ENCODE measurements around the gene PLAU.

PLAU gene

DNA sequence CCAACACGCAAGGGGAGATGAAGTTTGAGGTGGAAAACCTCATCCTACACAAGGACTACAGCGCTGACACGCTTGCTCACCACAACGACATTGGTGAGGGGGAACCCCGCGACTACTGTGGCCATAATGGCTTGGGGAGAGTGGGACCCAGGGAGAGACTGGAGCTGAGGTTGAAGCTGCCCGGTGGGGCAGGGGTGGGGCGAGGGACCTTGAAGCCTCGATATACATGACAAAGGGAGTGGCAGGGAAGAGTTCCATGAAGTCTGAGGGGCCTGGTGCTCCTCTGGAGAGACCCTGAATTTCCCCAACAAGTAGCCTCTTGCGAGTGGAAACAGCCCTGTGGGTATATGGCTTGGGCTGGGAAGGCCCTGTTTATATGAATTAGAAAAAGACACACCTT, 3.1 kb downstream of the PLAU start:
- Histone ChIP-seq H3K9me3 (ENCODE audit: low read length) (peaks cover 5% of the 10 kb centered on the region; the same call in 1 of the 2 replicates), H4K20me1 (ENCODE audit: insufficient read depth, low read length) (no peaks in the 10 kb centered on the region), H2AFZ (ENCODE audit: low read length) (no peak overlapping the region), H3K27ac (ENCODE audit: low read depth, low read length, poor library complexity, severe bottlenecking) (no peak overlapping the region), H3K4me2 (ENCODE audit: low read length) (no peak overlapping the region), H3F3A (ENCODE audit: insufficient read depth, low read length) (no peaks in the 10 kb centered on the region), H3K4me1 (ENCODE audit: insufficient read depth, low read length, severe bottlenecking) (peaks cover 10% of the 10 kb centered on the region), H3K79me2 (ENCODE audit: insufficient read depth, low read length) (no peaks in the 10 kb centered on the region), H3K4me3 (ENCODE audit: low read depth, low read length, poor library complexity, severe bottlenecking) (no peak overlapping the region), H3K36me3 (ENCODE audit: insufficient read depth, low read length) (peaks cover 1% of the 10 kb centered on the region; the same call in 1 of the 2 replicates), H3K9ac (ENCODE audit: low read length) (no peak overlapping the region), H3K27me3 (ENCODE audit: insufficient read depth, low read length) (peaks cover 10% of the 10 kb centered on the region; the same call in 1 of the 2 replicates), H3K9me2 (ENCODE audit: low read depth, low read length) (no peaks in the 10 kb centered on the region)
- no peak for TF ChIP-seq EZH2 (IDR thresholded peaks at IDR 0.05; ENCODE audit: borderline replicate concordance, low read length)
- TF ChIP-seq, protein P1, sequence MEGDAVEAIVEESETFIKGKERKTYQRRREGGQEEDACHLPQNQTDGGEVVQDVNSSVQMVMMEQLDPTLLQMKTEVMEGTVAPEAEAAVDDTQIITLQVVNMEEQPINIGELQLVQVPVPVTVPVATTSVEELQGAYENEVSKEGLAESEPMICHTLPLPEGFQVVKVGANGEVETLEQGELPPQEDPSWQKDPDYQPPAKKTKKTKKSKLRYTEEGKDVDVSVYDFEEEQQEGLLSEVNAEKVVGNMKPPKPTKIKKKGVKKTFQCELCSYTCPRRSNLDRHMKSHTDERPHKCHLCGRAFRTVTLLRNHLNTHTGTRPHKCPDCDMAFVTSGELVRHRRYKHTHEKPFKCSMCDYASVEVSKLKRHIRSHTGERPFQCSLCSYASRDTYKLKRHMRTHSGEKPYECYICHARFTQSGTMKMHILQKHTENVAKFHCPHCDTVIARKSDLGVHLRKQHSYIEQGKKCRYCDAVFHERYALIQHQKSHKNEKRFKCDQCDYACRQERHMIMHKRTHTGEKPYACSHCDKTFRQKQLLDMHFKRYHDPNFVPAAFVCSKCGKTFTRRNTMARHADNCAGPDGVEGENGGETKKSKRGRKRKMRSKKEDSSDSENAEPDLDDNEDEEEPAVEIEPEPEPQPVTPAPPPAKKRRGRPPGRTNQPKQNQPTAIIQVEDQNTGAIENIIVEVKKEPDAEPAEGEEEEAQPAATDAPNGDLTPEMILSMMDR (IDR thresholded peaks at IDR 0.05; ENCODE audit: low read length), result no peak

DNA sequence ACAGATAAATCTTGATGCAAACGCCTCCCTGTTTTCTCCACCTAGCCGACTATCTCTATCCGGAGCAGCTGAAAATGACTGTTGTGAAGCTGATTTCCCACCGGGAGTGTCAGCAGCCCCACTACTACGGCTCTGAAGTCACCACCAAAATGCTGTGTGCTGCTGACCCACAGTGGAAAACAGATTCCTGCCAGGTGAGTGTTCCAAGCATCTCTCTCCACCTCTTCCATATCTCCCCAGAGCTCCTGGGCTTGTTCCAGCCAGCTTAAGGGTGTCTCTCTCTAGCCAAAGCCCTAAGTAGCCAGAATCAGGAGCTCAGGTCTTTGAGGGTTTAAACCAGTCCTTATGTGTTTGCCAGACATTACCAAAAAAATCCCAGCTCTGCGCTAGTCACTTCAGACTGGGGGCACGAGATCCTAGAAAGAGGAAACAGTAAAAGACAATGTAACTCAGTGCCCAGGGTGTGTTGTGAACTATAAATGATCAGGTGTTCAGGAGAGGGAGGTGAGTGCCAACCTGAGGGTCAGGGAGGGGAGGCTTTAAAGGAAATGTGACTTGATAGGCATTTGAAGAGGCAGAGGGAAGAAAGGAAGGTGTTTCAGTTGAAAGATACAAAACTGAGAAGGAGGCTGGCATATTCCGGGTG, 4.4 kb downstream of the PLAU start:
- Histone ChIP-seq H3F3A (ENCODE audit: insufficient read depth, low read length) (no peaks in the 10 kb centered on the region), H3K9ac (ENCODE audit: low read length) (no peak overlapping the region), H3K36me3 (ENCODE audit: insufficient read depth, low read length) (peaks cover 5% of the 10 kb centered on the region; the same call in 1 of the 2 replicates)

DNA sequence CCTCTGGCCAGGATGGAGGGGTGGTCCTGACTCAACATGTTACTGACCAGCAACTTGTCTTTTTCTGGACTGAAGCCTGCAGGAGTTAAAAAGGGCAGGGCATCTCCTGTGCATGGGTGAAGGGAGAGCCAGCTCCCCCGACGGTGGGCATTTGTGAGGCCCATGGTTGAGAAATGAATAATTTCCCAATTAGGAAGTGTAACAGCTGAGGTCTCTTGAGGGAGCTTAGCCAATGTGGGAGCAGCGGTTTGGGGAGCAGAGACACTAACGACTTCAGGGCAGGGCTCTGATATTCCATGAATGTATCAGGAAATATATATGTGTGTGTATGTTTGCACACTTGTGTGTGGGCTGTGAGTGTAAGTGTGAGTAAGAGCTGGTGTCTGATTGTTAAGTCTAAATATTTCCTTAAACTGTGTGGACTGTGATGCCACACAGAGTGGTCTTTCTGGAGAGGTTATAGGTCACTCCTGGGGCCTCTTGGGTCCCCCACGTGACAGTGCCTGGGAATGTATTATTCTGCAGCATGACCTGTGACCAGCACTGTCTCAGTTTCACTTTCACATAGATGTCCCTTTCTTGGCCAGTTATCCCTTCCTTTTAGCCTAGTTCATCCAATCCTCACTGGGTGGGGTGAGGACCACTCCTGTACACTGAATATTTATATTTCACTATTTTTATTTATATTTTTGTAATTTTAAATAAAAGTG, 6.0 kb downstream of the PLAU start:
- peaks cover 10% of the 10 kb centered on the region; the same call in 1 of the 2 replicates for H3K27me3 ChIP-seq (ENCODE audit: insufficient read depth, low read length)
- TF ChIP-seq, protein P1 (IDR thresholded peaks at IDR 0.05; ENCODE audit: low read length), result no peak
- TF ChIP-seq EZH2 (IDR thresholded peaks at IDR 0.05; ENCODE audit: borderline replicate concordance, low read length), result no peak
- H3F3A ChIP-seq (ENCODE audit: insufficient read depth, low read length), result no peaks in the 10 kb centered on the region
- H3K4me1 ChIP-seq (ENCODE audit: insufficient read depth, low read length, severe bottlenecking), result peaks cover 10% of the 10 kb centered on the region
- no peak overlapping the region for H2AFZ ChIP-seq (ENCODE audit: low read length)
- no peak overlapping the region for H3K27ac ChIP-seq (ENCODE audit: low read depth, low read length, poor library complexity, severe bottlenecking)
- H3K79me2 ChIP-seq (ENCODE audit: insufficient read depth, low read length), result no peaks in the 10 kb centered on the region
- H3K9me3 ChIP-seq (ENCODE audit: low read length), result peaks cover 5% of the 10 kb centered on the region
- H3K9me2 ChIP-seq (ENCODE audit: low read depth, low read length), result no peaks in the 10 kb centered on the region
- H3K4me3 ChIP-seq (ENCODE audit: low read depth, low read length, poor library complexity, severe bottlenecking), result no peak overlapping the region
- H4K20me1 ChIP-seq (ENCODE audit: insufficient read depth, low read length), result no peaks in the 10 kb centered on the region
- H3K4me2 ChIP-seq (ENCODE audit: low read length), result no peak overlapping the region
- peaks cover 5% of the 10 kb centered on the region; the same call in 1 of the 2 replicates for H3K36me3 ChIP-seq (ENCODE audit: insufficient read depth, low read length)
- H3K9ac ChIP-seq (ENCODE audit: low read length), result no peak overlapping the region

More for the DNA sequence above, 4.4 kb downstream of the PLAU start:
- Histone ChIP-seq H3K9me3 (ENCODE audit: low read length) (peaks cover 5% of the 10 kb centered on the region), H4K20me1 (ENCODE audit: insufficient read depth, low read length) (no peaks in the 10 kb centered on the region), H3K4me3 (ENCODE audit: low read depth, low read length, poor library complexity, severe bottlenecking) (no peak overlapping the region), H3K79me2 (ENCODE audit: insufficient read depth, low read length) (no peaks in the 10 kb centered on the region), H3K9me2 (ENCODE audit: low read depth, low read length) (no peaks in the 10 kb centered on the region), H3K4me2 (ENCODE audit: low read length) (no peak overlapping the region), H3K4me1 (ENCODE audit: insufficient read depth, low read length, severe bottlenecking) (peaks cover 16% of the 10 kb centered on the region), H2AFZ (ENCODE audit: low read length) (no peak overlapping the region), H3K27me3 (ENCODE audit: insufficient read depth, low read length) (peaks cover 10% of the 10 kb centered on the region; the same call in 1 of the 2 replicates), H3K27ac (ENCODE audit: low read depth, low read length, poor library complexity, severe bottlenecking) (no peak overlapping the region)
- no peak for TF ChIP-seq EZH2 (IDR thresholded peaks at IDR 0.05; ENCODE audit: borderline replicate concordance, low read length)
- TF ChIP-seq, protein P1 (IDR thresholded peaks at IDR 0.05; ENCODE audit: low read length), result no peak

Measured in OCI-LY1 (cell line).